Suprapubic skin (tissue), 4 donors: ENCODE results near the gene TARS2.

ENCODE experiments used
- CTCF ChIP-seq, 2 donors: fragments of 200-600 bp in 1 of 2; fragments of 450-650 bp in 1 of 2; sonication (generic) in 1 of 2; IDR thresholded peaks; one replicate each; pipeline ENCODE4 v1.5.1; 2016 to 2019; ENCODE audit warnings: antibody characterized with exemption in 2 of 2, mild to moderate bottlenecking in 1 of 2, moderate library complexity in 1 of 2
- POLR2A ChIP-seq, 2 donors: fragments of 450-650 bp; IDR thresholded peaks; one replicate each; pipeline ENCODE4 v1.6.1; 2017; ENCODE audit warnings: antibody characterized with exemption in 2 of 2, mild to moderate bottlenecking in 2 of 2, moderate library complexity in 2 of 2
- POLR2AphosphoS5 ChIP-seq, 3 donors: sonication (generic); formaldehyde crosslinking; IDR thresholded peaks; one replicate each; pipeline ENCODE4 v1.6.1; 2017; ENCODE audit warnings: antibody characterized with exemption in 3 of 3

DNA sequence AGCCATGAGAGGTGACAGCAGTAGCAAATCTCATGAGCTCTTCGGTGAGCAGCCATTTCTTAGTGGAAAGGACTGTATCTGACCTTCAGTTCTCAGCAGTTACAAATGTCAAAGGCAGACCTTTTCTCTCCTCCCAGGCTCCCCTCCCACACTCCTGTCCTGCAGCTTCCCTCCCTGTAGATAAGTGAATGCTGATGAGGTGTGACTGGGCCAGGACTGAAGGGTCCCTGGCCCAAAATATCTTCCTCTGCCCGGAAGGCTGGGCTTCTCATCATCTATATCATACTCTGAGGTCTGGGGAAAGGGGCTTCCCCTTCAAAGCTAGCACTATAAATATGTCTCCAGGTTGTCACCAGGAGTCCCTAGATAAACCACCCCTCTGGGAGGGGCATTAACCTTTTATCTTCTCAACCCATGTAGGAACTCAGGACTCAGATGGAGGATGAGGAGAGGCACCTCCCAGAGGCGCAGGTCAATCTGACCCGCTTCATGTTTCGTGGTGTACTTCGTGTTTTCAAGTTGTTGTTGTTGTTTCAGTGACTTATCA, 58.3 kb downstream of the TARS2 start:
- TF ChIP-seq CTCF (IDR thresholded peaks at IDR 0.05) (no peak), POLR2AphosphoS5 (IDR thresholded peaks at IDR 0.05) (no peak), POLR2A (IDR thresholded peaks at IDR 0.05) (no peak)
